ENCODE measurements around the gene FOXD1. TPM values are rescaled to one million over a fixed set of nuclear protein-coding genes. Genes with fewer than 3 reads are reported as not detected.
"Not testable (repeated sequence)": the region's sequence is repeated elsewhere in the genome, so short reads cannot be mapped to it uniquely, and the experiment has no call there.

Gene FOXD1
- total RNA-seq, 1 donor from 2014 or later = 7.1 TPM

DNA sequence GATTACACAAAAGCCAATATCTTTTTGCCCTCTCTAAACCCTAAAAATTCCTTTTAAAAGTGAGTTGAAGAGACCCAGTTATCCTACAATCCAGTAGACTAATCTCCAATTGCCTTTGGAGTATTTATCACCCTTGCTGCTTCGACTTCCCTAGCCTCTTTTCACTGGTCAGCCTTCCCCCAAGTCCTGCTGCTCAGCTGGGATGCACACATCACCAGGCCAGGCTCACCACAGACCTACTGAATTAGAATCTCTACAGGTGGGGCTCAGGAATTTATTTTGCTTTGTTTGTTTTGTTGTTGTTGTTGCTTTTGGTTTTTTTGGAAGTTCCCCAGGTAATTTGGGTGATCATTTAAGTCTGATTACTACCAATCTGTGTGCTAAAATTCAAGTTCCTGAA lies 11.6 kb upstream of the FOXD1 start:
- no peaks in the 10 kb centered on the region for H3K9me3 ChIP-seq
- H3K4me1 ChIP-seq = no peaks in the 10 kb centered on the region
- H3K36me3 ChIP-seq = no peaks in the 10 kb centered on the region
- no peak for DNase-seq (ENCODE audit: low spot score in 2 of 2)
- H3K4me3 ChIP-seq = no peak overlapping the region
- intact Hi-C loops (cut with DNase I) = no loop called here
- no peak for TF ChIP-seq CTCF (IDR thresholded peaks at IDR 0.05)
- no peak overlapping the region for H3K27ac ChIP-seq
- no peaks in the 10 kb centered on the region for H3K27me3 ChIP-seq

DNA sequence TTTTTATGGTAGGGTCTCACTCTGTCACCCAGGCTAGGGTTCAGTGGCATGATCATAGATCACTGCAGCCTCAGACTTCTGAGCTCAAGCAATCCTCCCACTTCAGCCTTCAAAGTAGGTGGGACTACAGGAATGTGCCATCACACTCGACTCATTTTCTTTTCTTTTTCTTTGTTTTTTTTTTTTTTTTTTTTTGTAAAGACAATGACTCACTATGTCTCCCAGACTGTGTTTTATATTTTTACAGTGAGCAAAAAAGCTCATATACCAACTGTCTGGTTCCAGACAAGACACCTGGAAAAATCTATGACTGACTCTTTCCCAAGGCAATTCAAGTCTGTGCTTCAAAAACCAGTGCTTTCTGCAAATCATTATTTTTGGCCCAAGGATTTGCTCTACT lies 10.8 kb upstream of the FOXD1 start:
- H3K27ac ChIP-seq = no peak overlapping the region
- H3K4me1 ChIP-seq = no peaks in the 10 kb centered on the region
- TF ChIP-seq CTCF (IDR thresholded peaks at IDR 0.05) = no peak
- no peaks in the 10 kb centered on the region for H3K36me3 ChIP-seq
- no peaks in the 10 kb centered on the region for H3K27me3 ChIP-seq
- no peak for DNase-seq (ENCODE audit: low spot score in 2 of 2)
- H3K9me3 ChIP-seq = no peaks in the 10 kb centered on the region
- no peak overlapping the region for H3K4me3 ChIP-seq
- intact Hi-C loops (cut with DNase I) = no loop called here

DNA sequence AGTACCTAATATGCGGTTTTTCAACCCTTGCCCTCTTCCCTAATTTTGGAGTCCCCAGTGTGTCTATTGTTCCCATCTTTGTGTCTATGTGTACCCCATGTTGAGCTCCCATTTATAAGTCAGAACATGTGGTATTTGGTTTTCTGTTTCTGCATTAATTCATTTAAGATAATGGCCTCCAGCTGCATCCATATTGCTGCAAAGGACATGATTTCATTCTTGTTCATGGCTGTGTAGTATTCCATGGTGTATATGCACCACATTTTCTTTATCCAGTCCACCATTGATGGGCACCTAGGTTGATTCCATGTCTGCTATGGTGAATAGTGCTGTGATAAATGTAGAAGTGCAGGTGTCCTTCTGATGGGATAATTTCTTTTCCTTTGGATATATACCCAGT lies 7.9 kb upstream of the FOXD1 start:
- DNase-seq (ENCODE audit: low spot score in 2 of 2); H3K36me3 ChIP-seq; H3K27me3 ChIP-seq; H3K4me3 ChIP-seq; intact Hi-C loops (cut with DNase I); H3K9me3 ChIP-seq; H3K4me1 ChIP-seq; H3K27ac ChIP-seq: not testable (repeated sequence)

GRCh38 chr5:73454379-73455036 lies 5.9 kb upstream of the FOXD1 start:
- H3K27ac ChIP-seq = no peak overlapping the region
- H3K4me3 ChIP-seq = no peak overlapping the region
- H3K9me3 ChIP-seq = no peaks in the 10 kb centered on the region
- no peak for DNase-seq (ENCODE audit: low spot score in 2 of 2)
- intact Hi-C loops (cut with DNase I) = loop anchor here (1.0 to 5.0 kb wide), 3 partner anchors 142 to 499 kb away; no protein-coding TSS in a partner anchor
- H3K36me3 ChIP-seq = no peaks in the 10 kb centered on the region
- H3K4me1 ChIP-seq = peaks cover 0 to 7% of the 10 kb centered on the region in 2 donors
- H3K27me3 ChIP-seq = no peaks in the 10 kb centered on the region
- TF ChIP-seq CTCF (IDR thresholded peaks at IDR 0.05) = peak; percentile 39 to 74 (median 72)

- H3K4me1 ChIP-seq = peaks cover 3 to 10% of the 10 kb centered on the region in 2 donors
- intact Hi-C loops (cut with DNase I) = loop anchor here (5.0 kb wide), 2 partner anchors 140 to 155 kb away; no protein-coding TSS in a partner anchor
- no peaks in the 10 kb centered on the region for H3K27me3 ChIP-seq
- no peak overlapping the region for H3K4me3 ChIP-seq
- no peak overlapping the region for H3K27ac ChIP-seq
- no peak for DNase-seq (ENCODE audit: low spot score in 2 of 2)
- H3K36me3 ChIP-seq = no peaks in the 10 kb centered on the region
- no peaks in the 10 kb centered on the region for H3K9me3 ChIP-seq
- no peak for TF ChIP-seq CTCF (IDR thresholded peaks at IDR 0.05)
These were observed 3.6 kb upstream of the FOXD1 start for GRCh38 chr5:73452215-73452614.

DNA sequence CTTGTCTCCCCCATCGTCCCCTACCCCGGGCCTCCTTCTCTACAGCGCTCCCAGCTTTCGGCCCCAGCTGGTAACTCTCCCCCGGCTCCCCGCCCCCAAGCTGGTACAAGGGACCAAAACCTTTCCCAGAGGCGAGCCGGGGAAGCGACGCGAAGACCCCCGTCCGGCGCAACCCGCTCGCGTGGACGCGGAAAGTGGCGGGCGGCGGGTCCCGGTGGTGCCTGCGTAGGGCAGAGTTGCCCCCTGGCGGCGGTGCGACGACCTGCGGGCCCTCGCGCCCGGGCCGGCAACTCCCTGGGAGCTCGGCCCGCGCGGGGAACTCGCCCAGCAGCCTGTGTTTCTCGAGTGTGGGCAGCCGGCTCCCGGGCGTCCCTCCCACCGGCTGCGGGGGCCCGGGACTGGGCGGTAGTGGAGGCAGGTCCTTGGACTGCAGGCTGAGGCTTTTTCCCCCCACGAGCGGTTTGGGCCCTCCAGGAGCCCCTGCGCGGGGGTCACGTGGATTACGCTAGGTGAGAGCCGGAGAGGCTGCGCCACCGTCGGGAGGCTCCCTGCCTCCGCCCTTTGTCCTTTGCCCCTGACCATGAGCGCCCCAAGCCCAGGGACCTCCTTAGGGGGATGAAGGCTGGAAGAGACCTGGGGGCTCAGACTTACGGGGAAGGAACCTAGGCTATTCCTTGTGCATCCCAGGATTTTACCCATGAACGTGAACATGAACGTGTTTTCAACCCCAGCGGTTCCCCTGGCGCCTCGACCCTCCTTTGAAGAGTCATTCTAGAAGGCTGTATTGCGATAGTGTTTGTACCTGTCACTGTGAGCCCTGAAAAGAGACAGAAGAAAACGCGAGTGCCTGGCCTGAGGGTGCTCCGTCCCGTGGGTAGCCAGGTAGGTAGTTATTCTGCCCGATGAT lies 2.9 kb upstream of the FOXD1 start:
- Histone ChIP-seq H3K36me3 (no peaks in the 10 kb centered on the region), H3K27ac (no peak overlapping the region), H3K27me3 (no peaks in the 10 kb centered on the region), H3K4me3 (peak overlapping the region; percentile 41 to 64), H3K9me3 (no peaks in the 10 kb centered on the region), H3K4me1 (peaks cover 3 to 13% of the 10 kb centered on the region in 2 donors)
- intact Hi-C loops (cut with DNase I) = loop anchor here (1.0 to 5.0 kb wide), 5 partner anchors 139 to 369 kb away; no protein-coding TSS in a partner anchor
- TF ChIP-seq CTCF (IDR thresholded peaks at IDR 0.05) = peak; percentile 90 to 96 (median 95)
- DNase-seq (ENCODE audit: low spot score in 2 of 2) = peak in 1 of 2 donors; percentile 82
